ENCODE data around the gene PKP4. TPM values are rescaled to one million over a fixed set of nuclear protein-coding genes. Genes with fewer than 3 reads are reported as not detected.
A peak's percentile ranks its signal among the peaks of the same experiment; 100 is the strongest.

Gene PKP4, protein sequence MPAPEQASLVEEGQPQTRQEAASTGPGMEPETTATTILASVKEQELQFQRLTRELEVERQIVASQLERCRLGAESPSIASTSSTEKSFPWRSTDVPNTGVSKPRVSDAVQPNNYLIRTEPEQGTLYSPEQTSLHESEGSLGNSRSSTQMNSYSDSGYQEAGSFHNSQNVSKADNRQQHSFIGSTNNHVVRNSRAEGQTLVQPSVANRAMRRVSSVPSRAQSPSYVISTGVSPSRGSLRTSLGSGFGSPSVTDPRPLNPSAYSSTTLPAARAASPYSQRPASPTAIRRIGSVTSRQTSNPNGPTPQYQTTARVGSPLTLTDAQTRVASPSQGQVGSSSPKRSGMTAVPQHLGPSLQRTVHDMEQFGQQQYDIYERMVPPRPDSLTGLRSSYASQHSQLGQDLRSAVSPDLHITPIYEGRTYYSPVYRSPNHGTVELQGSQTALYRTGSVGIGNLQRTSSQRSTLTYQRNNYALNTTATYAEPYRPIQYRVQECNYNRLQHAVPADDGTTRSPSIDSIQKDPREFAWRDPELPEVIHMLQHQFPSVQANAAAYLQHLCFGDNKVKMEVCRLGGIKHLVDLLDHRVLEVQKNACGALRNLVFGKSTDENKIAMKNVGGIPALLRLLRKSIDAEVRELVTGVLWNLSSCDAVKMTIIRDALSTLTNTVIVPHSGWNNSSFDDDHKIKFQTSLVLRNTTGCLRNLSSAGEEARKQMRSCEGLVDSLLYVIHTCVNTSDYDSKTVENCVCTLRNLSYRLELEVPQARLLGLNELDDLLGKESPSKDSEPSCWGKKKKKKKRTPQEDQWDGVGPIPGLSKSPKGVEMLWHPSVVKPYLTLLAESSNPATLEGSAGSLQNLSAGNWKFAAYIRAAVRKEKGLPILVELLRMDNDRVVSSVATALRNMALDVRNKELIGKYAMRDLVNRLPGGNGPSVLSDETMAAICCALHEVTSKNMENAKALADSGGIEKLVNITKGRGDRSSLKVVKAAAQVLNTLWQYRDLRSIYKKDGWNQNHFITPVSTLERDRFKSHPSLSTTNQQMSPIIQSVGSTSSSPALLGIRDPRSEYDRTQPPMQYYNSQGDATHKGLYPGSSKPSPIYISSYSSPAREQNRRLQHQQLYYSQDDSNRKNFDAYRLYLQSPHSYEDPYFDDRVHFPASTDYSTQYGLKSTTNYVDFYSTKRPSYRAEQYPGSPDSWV
- 103 and 231 TPM in 2 replicates for total RNA-seq (2011; cell fraction: chromatin; rRNA removed; ENCODE audit: low replicate concordance)
- 38.0 and 60.1 TPM in 2 replicates for total RNA-seq (2011; cell fraction: nucleolus; rRNA removed)
- 89.5 and 108 TPM in 2 replicates for total RNA-seq (2011; cell fraction: nucleoplasm; rRNA removed)
- 74.0 and 87.5 TPM in 2 replicates for total RNA-seq (2014; rRNA removed)
- total RNA-seq (2014; rRNA removed; fragmentation: Illumina TruSeq; extraction: Trizol), result 80.4 and 81.3 TPM in 2 replicates
- 71.3 and 77.5 TPM in 2 replicates for total RNA-seq (2015; rRNA removed; fragmentation: Illumina TruSeq; extraction: Trizol)
- 86.9 and 99.1 TPM in 2 replicates for total RNA-seq (2021)
- 65.2 and 65.8 TPM in 2 replicates for polyA plus RNA-seq (2011; rRNA removed)
- polyA plus RNA-seq (2011; cell fraction: cytosol; rRNA removed), result 55.1 and 56.7 TPM in 2 replicates
- polyA plus RNA-seq (2011; cell fraction: nucleus; rRNA removed), result 145 and 155 TPM in 2 replicates
- 54.7 and 57.7 TPM in 2 replicates for polyA plus RNA-seq (2012)
- 84.4 and 98.1 TPM in 2 replicates for polyA plus RNA-seq (2014; fragmentation: Illumina TruSeq; extraction: Trizol)
- 10 to 100 TPM; 24.6 to 29.4 TPM for polyA plus RNA-seq (2014; fragmentation: Nextera tagmentation; extraction: Ambion mirVana)
- polyA plus RNA-seq (2014; rRNA removed), result 62.8 and 65.2 TPM in 2 replicates
- 145 and 162 TPM in 2 replicates for polyA minus RNA-seq (2011; rRNA and poly(A)+ RNA removed)
- polyA minus RNA-seq (2011; cell fraction: cytosol; rRNA and poly(A)+ RNA removed), result 76.5 and 90.0 TPM in 2 replicates
- 93.6 and 135 TPM in 2 replicates for polyA minus RNA-seq (2011; cell fraction: nucleus; rRNA and poly(A)+ RNA removed)
- percentile 90 among the genes with signal in this experiment for Bru-seq, nascent RNA
- BruChase-seq, experiment 1, labeled RNA remaining after a 2-hour chase, result percentile 93 among the genes with signal in this experiment
- percentile 89 among the genes with signal in this experiment for BruChase-seq, experiment 2, labeled RNA remaining after a 6-hour chase
- long read RNA-seq, experiment 1, full-length matches to known transcripts, result 14 of 314 reads
- long read RNA-seq, experiment 1, partial matches to known transcripts, result 197 of 314 reads
- long read RNA-seq, experiment 1, other reads (novel, unspliced or antisense), result 103 of 314 reads
- long read RNA-seq, experiment 2, partial matches to known transcripts, result 10 of 50 reads
- long read RNA-seq, experiment 2, other reads (novel, unspliced or antisense), result 40 of 50 reads
- long read RNA-seq, experiment 3, partial matches to known transcripts, result 15 of 20 reads
- long read RNA-seq, experiment 3, other reads (novel, unspliced or antisense), result 5 of 20 reads

- ChIA-PET POLR2A (interaction anchor here (0.5 to 3.1 kb wide), 6 partner anchors 10 to 670 kb away, joined by 3 to 10 read pairs (median 4); no protein-coding TSS in a partner anchor), CTCF (ENCODE audit: low intra/inter-chr PET ratio) (interaction anchor here (0.6 kb wide), 1 partner anchor 301 kb away, joined by 3 read pairs; no protein-coding TSS in a partner anchor)
- FAIRE-seq (peak; percentile 91), ATAC-seq (peak; percentile 92), DNase-seq (ENCODE audit: extremely low read depth in 1 of 4, low spot score in 3 of 4) (peak; percentile 97 to 99 (median 99))
- intact Hi-C loops (cut with micrococcal nuclease) (loop anchor here (5.0 to 10.0 kb wide), 4 partner anchors 139 to 291 kb away; no protein-coding TSS in a partner anchor), in situ Hi-C loops (cut with MboI) (no loop called here)
- Histone ChIP-seq H3K4me2 (ENCODE audit: insufficient read depth, low read length) (peak within 1 kb of the TSS; percentile 92), H3K36me3 (ENCODE audit: control insufficient read depth, insufficient read depth, low read length) (peaks cover 15% of the 10 kb centered on the region), H4K20me1 (replicated peaks; ENCODE audit: control insufficient read depth, insufficient read depth, low read length) (peaks cover 27% of the 10 kb centered on the region), H3K27me3 (ENCODE audit: control insufficient read depth in 2 of 2, insufficient read depth in 2 of 2, low read length in 2 of 2) (no peaks in the 10 kb centered on the region), H3K9me3 (replicated peaks; ENCODE audit: control insufficient read depth, insufficient read depth, low read depth, low read length) (no peaks in the 10 kb centered on the region), H3K9me1 (ENCODE audit: control insufficient read depth, insufficient read depth, low read length) (no peaks in the 10 kb centered on the region), H3K4me1 (replicated peaks in 1 of 2; ENCODE audit: control insufficient read depth in 2 of 2, insufficient read depth in 2 of 2, low read length in 2 of 2) (peaks cover 19 to 25% of the 10 kb centered on the region in 2 experiments), H3K79me2 (ENCODE audit: control insufficient read depth, insufficient read depth, low read length) (peaks cover 45% of the 10 kb centered on the region), H3K27ac (ENCODE audit: extremely low read depth, low read depth, low read length) (peak within 1 kb of the TSS; percentile 84), H2AFZ (ENCODE audit: low read depth, low read length) (peak within 1 kb of the TSS; percentile 86), H3K4me3 (peak within 1 kb of the TSS; percentile 85), H3K9ac (ENCODE audit: insufficient read depth in 1 of 2, low read depth in 2 of 2, low read length in 2 of 2) (peak within 1 kb of the TSS; percentile 85 to 98)
- no TSS peak for BruUV-seq (replicated peaks)
- WGBS (ENCODE audit: insufficient coverage, low coverage, missing lambda C conversion rate), result 2% methylated on average over 29 of the region's 48 CpGs
- TF ChIP-seq MNT (conservative IDR thresholded peaks at IDR 0.05) (peak in 1 of 2 experiments; percentile 43; a peak in 1 of 4 replicates), PTBP1 (IDR thresholded peaks at IDR 0.05; ENCODE audit: low read depth, low read length) (no peak), SP2 (IDR thresholded peaks at IDR 0.05; ENCODE audit: extremely low read depth, low read depth, low read length, poor library complexity, severe bottlenecking) (peak; percentile 43), FOXM1 (IDR thresholded peaks at IDR 0.05; ENCODE audit: low read depth) (peak; percentile 55), FOXM1 (CRISPR knock-in tag; IDR thresholded peaks at IDR 0.05; ENCODE audit: low read depth) (no peak), ZKSCAN8 (CRISPR knock-in tag; IDR thresholded peaks at IDR 0.05) (no peak), CSDE1 (IDR thresholded peaks at IDR 0.05) (0 out of 4 replicates have a peak, but pooled peaks of 1 of the 2 experiments have one; percentile 64)
- TF ChIP-seq, protein P1, sequence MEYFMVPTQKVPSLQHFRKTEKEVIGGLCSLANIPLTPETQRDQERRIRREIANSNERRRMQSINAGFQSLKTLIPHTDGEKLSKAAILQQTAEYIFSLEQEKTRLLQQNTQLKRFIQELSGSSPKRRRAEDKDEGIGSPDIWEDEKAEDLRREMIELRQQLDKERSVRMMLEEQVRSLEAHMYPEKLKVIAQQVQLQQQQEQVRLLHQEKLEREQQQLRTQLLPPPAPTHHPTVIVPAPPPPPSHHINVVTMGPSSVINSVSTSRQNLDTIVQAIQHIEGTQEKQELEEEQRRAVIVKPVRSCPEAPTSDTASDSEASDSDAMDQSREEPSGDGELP (CRISPR knock-in tag; IDR thresholded peaks at IDR 0.05; ENCODE audit: borderline replicate concordance), result peak; percentile 85
Measured at GRCh38 chr2:158456309-158457066, at the start of gene PKP4, which contains the start of gene CCDC148. Gene PKP4 (plus strand): TSS chr2:158456952. CDS start chr2:158533185, 76,233 bp downstream. Gene CCDC148 (minus strand): TSS chr2:158456753. CDS start chr2:158456439, 314 bp downstream.
